Inflammatory macrophage treated with lipopolysaccharide for 4 hours (primary cell): Measurements from ENCODE around the gene CLEC16A.
A peak's percentile ranks its signal among the peaks of the same experiment; 100 is the strongest.

Source experiments
- DNase-seq: peaks from one replicate; pipeline ENCODE4 v3.0.0-alpha.2; 2020

The CLEC16A gene

DNA sequence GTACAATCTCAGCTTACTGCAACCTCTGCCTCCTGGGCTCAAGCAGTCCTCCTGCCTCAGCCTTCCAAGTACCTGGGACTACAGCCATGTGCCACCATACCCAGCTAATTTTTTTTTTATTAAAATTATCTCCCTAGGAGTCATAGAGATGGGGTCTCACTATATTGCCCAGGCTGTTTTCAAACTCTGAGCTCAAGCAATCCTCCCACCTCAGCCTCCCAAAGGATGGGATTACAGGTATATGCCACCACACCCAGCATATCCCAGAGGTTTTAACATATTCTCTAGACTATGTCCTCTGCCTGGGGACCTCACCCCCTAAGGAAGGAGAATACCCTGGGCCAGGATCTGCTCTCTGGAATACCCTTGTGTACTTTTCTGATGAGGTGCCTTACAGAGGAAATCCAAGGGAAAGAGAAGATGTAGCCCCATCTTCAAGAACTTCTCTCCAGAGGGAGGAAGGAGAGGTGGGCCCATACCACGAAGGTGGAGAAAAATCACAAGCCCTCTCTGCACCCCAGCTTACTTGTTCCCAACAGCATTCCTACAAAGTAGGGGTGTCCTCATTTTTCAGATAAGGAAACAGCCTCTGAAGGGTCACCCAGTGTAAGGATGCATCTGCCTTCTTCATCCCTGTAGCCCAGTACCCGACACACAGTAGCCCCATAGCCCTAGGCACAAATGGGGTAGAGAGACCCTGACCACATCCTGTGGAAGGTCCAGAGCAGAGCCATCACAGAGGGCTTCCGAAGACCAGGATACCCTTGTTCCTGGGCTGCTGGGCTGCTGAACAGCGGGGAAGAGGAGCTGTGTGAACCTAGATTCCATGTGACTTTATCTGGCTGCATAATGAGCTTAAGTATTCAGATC lies 160.0 kb downstream of the CLEC16A start:
- no peak for DNase-seq

DNA sequence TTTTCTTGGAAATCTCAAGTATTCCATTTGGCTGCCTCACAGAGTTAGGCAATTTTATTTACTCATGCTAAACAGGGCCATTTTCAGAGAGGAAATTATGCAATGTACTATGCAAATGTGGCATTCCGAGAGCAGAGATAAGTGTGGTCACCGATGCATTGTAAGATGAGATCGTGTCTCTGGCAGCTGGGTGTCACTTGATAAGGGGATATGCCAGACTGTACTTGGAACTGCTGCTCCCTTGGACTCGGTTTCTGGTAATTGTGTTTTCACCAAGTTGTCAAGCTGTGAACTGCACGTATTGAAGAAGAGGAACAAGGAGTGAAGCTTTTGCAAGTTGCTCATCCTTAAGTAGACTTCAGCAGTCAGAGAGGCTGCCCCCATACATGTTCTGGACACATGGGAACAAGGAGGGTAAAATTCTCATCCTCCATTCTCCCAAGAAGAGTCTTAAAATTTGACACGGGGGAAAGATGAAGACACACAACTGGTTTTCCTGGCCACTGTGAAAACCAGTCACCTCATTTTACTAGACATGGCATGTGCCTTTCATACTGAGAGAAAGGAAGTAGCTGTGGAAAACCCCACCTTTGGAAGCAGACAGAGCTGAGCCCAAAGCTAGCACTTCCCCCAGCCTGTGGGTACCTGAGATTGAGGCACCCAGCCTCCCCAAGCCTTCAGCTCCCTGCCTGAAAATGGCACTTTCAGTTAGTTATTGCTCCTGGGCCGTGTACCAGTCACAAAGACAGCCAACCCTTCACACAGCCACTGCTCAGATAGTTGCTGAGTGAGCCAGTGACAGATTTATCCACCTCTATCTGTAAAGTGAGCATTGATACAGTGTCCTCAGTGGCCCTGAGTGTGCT lies 160.9 kb downstream of the CLEC16A start:
- peak; percentile 95 for DNase-seq

DNA sequence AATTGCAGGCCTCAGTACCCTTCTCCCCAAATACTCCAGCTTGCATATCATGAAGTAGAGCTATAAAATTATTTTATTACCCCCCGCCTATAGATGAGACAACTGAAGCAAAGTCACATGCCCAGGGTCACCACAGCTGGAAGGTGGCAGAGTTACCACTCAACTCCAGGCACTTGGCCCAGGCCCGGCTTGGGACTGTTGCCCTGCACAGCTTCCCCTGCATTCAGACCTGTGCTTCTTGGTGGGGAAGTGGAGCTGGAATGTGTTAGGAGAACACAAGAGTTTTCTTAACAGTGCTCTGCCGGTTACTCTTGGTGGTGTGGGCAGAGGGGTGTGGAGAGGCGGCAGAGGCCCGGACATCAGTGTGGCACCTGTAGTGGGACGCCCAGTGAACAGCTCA lies 162.4 kb downstream of the CLEC16A start:
- DNase-seq, result no peak

DNA sequence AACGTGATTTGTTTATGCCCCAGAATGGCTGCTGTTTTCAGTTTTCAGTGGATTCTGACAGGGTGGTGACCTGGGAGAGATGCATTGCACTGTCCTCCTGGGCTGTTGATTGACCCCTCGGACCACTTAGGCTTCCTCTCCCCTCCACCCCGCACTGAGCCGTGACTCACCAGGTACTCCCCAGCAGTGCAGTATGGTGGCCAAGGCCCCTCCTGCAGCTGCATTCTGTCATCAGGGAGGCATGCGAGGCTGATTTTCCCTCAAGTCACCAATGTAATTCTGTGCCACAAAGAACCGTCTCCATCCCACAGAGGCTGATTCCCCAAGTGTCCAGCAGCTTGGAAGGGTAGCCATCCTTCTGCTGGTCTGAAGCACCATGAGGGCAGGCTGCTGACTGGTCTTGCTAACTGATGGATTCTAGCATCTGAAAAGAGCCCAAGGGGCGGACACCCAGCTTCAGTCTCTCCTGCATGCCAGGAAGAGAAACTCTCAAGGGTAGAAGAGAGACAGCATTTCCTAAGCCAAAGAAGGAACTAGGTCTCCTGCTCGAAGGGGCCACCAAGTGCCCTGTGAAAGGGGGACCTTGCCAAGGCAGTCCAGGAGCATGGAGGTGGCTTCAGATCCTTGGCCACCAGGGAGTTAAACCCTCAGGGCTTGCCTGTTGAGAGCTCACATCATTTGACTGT lies 163.6 kb downstream of the CLEC16A start:
- DNase-seq, result no peak

GRCh38 chr16:11108466-11108805 lies 164.1 kb downstream of the CLEC16A start:
- no peak for DNase-seq

DNA sequence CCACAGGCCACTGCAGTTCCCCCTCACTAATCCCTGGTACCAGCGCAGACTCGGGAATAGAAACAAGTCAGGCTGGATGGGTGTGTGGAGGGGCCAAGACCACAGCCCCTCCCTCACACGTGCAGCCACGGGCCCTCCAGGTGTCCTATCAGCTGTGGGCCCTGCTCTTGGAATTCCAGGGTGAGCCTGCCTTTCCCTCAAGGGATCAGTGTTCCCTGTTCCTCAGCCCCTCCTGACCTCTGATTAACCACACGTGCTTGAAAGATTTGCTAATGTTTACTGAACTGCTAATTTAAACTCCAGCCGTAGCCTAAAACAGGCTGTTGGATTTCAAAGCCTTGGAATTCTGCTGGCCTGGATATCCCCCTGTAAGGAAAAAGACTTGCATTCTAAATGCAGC lies 165.2 kb downstream of the CLEC16A start:
- DNase-seq, result no peak

DNA sequence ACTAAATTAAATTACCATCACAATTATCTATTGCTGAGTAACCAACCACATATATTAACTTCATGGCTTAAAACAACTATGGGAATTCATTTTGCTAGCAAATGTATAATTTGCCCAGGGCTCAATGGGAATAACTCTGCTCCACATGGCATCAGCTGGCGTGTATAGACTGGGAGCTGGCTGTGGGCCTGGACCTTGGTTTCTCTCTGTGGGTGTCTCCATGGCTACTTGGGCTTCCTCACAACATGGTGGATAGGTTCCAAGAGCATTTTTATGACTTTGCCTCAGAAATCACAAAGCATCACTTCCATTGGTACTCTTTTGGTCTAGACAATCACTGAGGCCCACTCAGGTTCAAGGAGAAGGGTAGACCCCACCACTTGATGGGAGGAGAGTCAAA lies 166.8 kb downstream of the CLEC16A start:
- DNase-seq, result no peak

DNA sequence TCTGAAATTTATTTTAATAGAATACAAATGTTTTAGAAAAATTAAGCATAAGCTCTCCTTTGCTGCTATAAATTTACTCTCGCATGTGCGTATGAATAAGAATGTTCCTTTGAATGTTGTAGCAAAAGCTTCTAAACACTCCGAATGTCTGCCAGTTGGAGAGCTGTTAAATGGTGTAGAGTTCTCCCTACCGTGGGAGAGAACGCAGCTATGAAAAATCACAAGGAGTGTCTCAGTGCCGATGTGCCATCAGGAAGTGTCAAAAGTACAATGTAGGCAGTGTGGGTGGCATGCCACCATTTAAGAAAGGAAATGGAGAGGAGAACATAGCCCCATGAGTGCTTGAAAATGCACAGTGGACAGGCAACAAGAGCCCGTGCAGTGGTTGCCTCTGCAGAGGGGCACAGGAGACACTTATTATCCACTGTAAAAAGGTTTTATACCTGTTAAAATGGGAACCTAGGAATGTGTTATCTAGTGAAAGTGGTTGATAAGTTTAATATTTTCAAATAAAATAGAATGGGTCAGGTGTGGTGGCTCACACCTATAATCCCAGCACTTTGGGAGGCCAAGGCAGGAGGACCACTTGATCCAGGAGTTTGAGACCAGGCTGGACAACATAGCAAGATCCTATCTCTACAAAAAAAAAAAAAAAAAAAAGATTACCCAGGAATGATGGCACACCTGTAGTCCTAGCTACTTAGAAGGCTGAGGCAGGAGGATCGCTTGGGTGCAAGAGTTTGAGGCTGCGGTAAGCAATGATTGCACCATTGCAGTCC lies 167.7 kb downstream of the CLEC16A start:
- no peak for DNase-seq

DNA sequence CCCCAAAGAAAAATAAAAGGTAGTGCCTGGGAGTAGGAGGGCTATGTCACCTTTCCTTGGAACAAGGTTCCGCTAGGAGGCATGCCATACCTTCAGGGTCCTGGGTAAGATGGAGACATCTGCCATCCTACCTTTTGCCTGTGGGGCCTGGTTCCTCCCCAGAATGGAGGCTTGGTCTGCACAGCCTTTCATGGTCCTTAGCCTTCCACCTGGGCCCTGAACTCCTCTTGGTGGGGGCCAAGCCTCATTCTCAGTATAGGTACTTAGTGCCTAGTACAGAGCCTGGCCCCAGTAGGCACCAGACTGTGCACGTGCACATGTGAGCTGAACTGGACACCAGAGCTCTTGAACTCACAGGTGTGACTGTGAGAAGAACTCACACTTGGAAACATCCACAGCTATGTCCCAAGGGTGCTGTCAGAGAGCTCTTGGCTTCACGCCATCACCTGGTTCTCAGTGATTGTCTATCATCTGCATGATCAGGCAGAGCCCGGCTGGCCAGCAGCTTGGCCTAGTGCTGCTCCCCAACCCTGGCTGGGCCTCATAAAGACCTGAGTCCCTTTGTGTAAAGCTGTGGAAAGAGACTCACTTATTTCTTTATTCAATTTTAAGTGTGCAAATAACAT lies 168.5 kb downstream of the CLEC16A start:
- DNase-seq, result no peak

- peak; percentile 45 for DNase-seq
Measured at GRCh38 chr16:11114366-11115164, 170.2 kb downstream of the CLEC16A start.

DNA sequence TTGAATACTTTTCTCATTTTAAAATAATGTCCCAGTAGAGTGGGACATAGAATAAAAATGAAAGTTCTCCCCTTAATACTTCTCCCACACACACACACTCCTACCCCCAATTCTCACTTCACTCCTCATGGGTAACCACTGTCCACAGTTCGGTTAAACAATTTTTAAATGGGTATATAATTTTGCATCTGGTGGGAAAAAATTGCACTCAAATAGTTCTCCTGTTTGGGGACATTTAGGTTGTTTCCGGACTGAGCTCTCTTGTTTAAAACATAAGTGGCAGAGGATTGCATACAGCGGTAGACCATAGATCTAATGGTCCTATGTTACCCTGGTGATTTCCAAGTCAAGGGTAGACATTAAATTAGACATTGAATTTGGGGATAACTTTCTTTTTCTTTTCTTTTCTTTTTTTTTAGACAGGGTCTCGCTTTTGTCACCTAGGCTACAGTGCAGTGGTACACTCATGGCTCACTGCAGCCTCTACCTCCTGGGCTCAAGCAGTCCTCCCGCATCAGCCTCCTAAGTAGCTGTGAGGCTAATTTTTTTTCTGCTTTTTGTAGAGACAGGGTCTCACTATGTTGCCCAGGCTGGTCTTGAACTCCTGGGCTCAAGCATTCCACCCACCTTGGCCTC lies 173.3 kb downstream of the CLEC16A start:
- DNase-seq, result no peak

DNA sequence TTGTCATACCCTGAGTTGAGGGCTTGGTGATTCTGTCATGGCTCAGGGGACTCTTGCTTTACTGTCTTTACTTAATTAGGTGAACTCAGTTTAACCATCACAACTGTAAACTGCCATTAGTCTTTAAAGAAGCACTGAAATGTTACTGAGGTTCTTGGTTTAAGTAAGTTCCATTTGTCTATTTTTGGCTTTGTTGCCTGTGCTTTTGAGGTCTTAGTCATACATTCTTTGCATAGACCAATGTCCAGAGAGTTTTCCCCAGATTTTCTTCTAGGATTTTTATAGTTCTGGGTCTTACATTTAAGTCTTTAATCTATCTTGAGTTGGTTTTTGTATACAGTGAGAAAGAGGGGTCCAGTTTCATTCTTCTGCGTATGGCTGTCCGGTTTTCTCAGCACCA lies 174.1 kb downstream of the CLEC16A start:
- no peak for DNase-seq

DNA sequence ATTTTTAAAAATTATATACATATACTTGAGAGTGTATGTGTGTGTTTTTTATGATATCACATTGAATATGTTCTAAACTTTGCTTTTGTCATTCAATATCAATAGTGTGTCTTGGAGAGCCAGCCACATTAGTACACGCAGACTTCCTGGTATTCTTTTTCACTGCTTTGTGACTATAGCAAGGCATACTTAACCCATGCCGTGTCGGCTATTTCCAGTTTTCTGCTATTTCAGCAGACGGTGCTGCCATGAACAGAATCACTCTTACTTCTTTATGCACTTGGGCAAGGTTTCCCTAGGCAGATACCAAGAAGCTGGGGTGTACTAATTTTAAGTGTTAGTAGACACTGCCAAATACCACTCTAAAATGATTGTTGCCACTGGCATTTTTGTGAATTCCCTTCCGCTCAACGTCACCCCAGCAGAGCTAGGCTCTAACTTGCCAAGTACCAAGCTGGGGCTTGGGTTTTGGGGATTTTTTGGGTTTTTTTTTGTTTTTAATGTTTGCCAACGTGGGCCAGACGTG lies 176.8 kb downstream of the CLEC16A start:
- no peak for DNase-seq

- no peak for DNase-seq
Measured at GRCh38 chr16:11121914-11122692, 177.7 kb downstream of the CLEC16A start.

DNA sequence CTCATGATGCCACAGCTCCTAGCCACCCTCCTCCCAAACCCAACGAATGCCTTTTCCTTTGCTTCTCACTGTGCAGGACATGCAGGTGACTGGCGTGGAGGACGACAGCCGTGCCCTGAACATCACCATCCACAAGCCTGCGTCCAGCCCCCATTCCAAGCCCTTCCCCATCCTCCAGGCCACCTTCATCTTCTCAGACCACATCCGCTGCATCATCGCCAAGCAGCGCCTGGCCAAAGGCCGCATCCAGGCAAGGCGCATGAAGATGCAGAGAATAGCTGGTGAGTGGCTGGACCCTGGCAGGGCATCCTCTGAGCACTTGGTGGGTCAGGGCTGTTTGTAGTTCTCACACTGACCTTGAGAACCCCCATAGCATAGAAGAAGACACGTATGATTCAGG lies 179.3 kb downstream of the CLEC16A start:
- DNase-seq, result no peak

- DNase-seq, result no peak
Measured at GRCh38 chr16:11125936-11126335, 181.6 kb downstream of the CLEC16A start.

DNA sequence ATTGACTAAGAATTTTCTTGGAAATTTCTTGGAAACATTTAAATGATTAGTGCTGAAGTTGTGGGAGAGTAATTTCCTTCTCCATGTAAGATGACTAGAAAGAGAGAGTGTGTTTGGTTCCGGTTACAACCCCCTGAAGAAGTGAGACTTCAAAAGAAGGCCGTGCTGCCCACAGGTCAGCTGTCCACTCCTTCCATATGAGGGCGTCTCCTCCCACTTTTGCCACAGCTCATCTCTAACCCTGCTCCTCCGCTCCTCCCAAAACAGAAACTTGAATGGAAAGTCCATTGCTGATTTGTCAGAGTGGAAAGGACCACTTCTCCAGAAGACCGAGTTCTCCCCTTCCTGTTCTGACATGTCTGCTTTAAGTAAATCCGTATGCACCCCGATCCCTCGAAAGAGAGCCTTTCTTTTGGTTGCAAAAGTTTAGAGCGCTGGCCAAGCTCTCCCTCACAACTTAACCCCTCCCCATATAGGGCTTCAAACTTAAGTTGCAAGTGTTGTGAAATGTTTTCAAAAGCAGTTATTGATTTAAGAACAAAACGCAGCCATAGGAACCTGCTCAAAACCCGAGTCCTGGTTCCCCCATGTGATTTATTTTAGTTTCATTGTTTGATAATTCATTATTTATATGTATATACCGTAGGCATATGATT lies 182.2 kb downstream of the CLEC16A start:
- peak; percentile 53 for DNase-seq

DNA sequence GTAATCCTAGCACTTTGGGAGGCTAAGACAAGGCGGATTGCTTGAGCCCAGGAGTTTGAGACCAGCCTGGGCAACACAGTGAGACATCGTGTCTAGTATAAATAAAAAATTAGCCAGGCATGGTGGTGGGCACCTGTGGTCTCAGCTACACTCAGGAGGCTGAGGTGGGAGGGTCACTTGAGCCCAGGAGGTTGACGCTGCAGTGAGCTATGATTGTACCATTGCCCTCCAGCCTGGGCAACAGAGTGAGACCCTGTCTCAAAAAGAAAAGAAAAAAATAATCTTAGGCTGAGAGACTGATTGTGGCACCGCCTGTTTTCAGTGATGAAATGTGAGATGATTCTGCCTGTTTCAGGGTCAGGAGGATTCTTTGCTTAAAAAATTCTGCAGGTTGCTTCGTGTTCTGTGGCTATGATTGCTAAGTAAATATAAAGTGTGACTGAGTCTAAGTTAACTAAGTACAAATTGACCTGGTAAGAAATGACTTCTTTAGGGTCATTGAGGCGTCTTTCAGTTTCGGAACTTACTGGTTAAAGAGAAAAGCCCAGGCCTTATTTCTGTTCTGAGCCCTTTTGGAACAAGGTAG lies 183.3 kb downstream of the CLEC16A start:
- no peak for DNase-seq
